ENCODE results near the gene NR5A2.

DNA sequence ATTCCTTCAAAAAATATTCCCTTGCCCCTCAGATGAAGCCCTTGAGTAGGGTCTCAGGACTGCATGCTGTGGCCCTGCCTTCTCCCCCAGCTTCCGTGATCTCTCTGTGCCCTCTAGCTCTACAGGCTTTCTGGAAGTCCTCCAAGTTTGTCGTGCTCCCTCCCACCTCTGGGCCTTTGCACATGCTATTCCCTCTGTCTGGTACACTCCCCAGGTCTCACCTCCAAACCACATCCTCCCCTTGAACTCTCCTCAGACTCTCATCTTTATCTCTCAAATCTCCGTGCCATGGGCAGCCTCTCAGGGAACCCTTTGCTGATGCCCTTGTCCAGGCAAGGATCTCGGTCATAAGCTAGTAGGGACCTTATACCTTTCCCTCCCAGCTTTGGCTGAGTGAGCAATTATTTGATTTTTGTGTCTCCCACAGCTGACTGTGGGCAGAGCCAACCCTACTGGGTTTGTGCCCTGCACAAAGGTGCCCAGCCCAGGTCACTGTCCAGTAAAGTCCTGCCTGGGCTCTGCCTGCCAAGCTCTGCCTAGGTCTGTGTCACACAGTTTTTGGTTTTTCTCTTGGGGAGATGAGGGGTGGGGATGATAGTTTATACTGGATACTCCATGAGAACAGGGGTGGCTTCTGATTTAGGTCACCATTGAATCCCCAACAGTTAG is 194.2 kb downstream of the NR5A2 start:
- TF ChIP-seq POLR2A (IDR thresholded peaks at IDR 0.05) (no peak), CTCF (IDR thresholded peaks at IDR 0.05) (no peak)

All from body of pancreas (tissue), 4 donors.